WTC11 (cell line): ENCODE data around the gene HSPG2. TPM values are rescaled to one million over a fixed set of nuclear protein-coding genes. Genes with fewer than 3 reads are reported as not detected.

Source experiments
- ATAC-seq: fragments of 200-7000 bp; cut with Tn5 transposase; 2 replicates; pipeline ENCODE4 v1.10.0; 2021; ENCODE audit warnings: mild to moderate bottlenecking, moderate library complexity
- CTCF ChIA-PET: fragments of 300-600 bp; sonication (Branson Sonifier 250); formaldehyde crosslinking; loops from one replicate; lab custom pipeline; 2021; ENCODE audit warnings: antibody characterized with exemption; lab: Charles Lee
- POLR2A ChIA-PET: fragments of 350-600 bp; sonication (Branson Sonifier 250); formaldehyde crosslinking; loops from one replicate; lab custom pipeline; 2021; ENCODE audit warnings: antibody characterized with exemption; lab: Charles Lee
- DNase-seq: peaks from one replicate; pipeline ENCODE4 v3.0.0; 2021; ENCODE audit warnings: low spot score
- H3K27ac Mint-ChIP-seq: 2 replicates; pipeline ENCODE4 v1.8.0; 2021; ENCODE audit warnings: mixed read lengths
- H3K27me3 Mint-ChIP-seq: 2 replicates; pipeline ENCODE4 v1.8.0; 2021; ENCODE audit warnings: low read depth, mild to moderate bottlenecking, moderate library complexity, mixed read lengths
- H3K36me3 Mint-ChIP-seq: 2 replicates; pipeline ENCODE4 v1.8.0; 2021; ENCODE audit warnings: mixed read lengths
- H3K4me1 Mint-ChIP-seq: 2 replicates; pipeline ENCODE4 v1.8.0; 2022; ENCODE audit warnings: mixed read lengths
- H3K4me3 Mint-ChIP-seq: 2 replicates; pipeline ENCODE4 v1.8.0; 2021; ENCODE audit warnings: mild to moderate bottlenecking, moderate library complexity, mixed read lengths
- H3K9me3 Mint-ChIP-seq: 2 replicates; pipeline ENCODE4 v1.8.0; 2021; ENCODE audit warnings: mixed read lengths
- EMX1 ChIP-seq: fragments of 250-450 bp; sonication (Bioruptor Pico); IDR thresholded peaks from 2 replicates; pipeline ENCODE4 v1.8.0; 2021; ENCODE audit warnings: mild to moderate bottlenecking
- ERG ChIP-seq: fragments of 250-450 bp; sonication (Bioruptor Pico); IDR thresholded peaks from 2 replicates; pipeline ENCODE4 v1.8.0; 2021; ENCODE audit warnings: mild to moderate bottlenecking
- MAX ChIP-seq: sonication (generic); formaldehyde crosslinking; IDR thresholded peaks from 2 replicates; pipeline ENCODE4 v1.8.0; 2022; ENCODE audit warnings: mild to moderate bottlenecking, missing genetic modification reagents
- MXD4 ChIP-seq: fragments of 250-450 bp; sonication (Bioruptor Pico); IDR thresholded peaks from 2 replicates; pipeline ENCODE4 v1.8.0; 2021; ENCODE audit warnings: mild to moderate bottlenecking, moderate library complexity, borderline replicate concordance
- NR2C2 ChIP-seq: sonication (generic); formaldehyde crosslinking; IDR thresholded peaks from 2 replicates; pipeline ENCODE4 v1.8.0; 2022; ENCODE audit warnings: mild to moderate bottlenecking, missing genetic modification reagents
- NR3C1 ChIP-seq: sonication (generic); formaldehyde crosslinking; conservative IDR thresholded peaks from 2 replicates; pipeline ENCODE4 v1.8.1; 2023; ENCODE audit warnings: low read depth, mild to moderate bottlenecking, missing genetic modification reagents
- TEAD4 ChIP-seq: sonication (generic); formaldehyde crosslinking; IDR thresholded peaks from 2 replicates; pipeline ENCODE4 v1.8.0; 2022; ENCODE audit warnings: mild to moderate bottlenecking, missing genetic modification reagents
- USF1 ChIP-seq: sonication (generic); formaldehyde crosslinking; IDR thresholded peaks from 2 replicates; pipeline ENCODE4 v1.8.0; 2022; ENCODE audit warnings: mild to moderate bottlenecking, missing genetic modification reagents
- ZNF281 ChIP-seq: sonication (generic); formaldehyde crosslinking; IDR thresholded peaks from 2 replicates; pipeline ENCODE4 v1.8.0; 2023; ENCODE audit warnings: mild to moderate bottlenecking, missing genetic modification reagents
- total RNA-seq: library from RNA; stranded (reverse); gene quantifications from 3 replicates; pipeline ENCODE4 v1.2.3, GENCODE V29; 2021
- TF ChIP-seq, protein P1 (sequence below): sonication (generic); formaldehyde crosslinking; IDR thresholded peaks from 2 replicates; pipeline ENCODE4 v1.8.1; 2022; ENCODE audit warnings: low read depth, mild to moderate bottlenecking, moderate library complexity, missing genetic modification reagents, borderline replicate concordance
- TF ChIP-seq, protein P2 (sequence below): sonication (generic); formaldehyde crosslinking; IDR thresholded peaks from 2 replicates; pipeline ENCODE4 v1.8.1; 2023; ENCODE audit warnings: mild to moderate bottlenecking, missing genetic modification reagents, moderate library complexity
- TF ChIP-seq, protein P3 (sequence below): fragments of 250-450 bp; sonication (Bioruptor Pico); IDR thresholded peaks from 2 replicates; pipeline ENCODE4 v1.9.0; 2021; ENCODE audit warnings: mild to moderate bottlenecking
- TF ChIP-seq, protein P4 (sequence below): sonication (generic); formaldehyde crosslinking; IDR thresholded peaks from 2 replicates; pipeline ENCODE4 v1.8.0; 2022; ENCODE audit warnings: missing genetic modification reagents

Gene HSPG2
- total RNA-seq, 1 experiment from 2014 or later = 120 TPM

- no peak for TF ChIP-seq ERG (CRISPR knock-in tag)
- no peak for TF ChIP-seq TEAD4 (CRISPR knock-in tag)
- TF ChIP-seq MAX = no peak
- TF ChIP-seq, protein P1, sequence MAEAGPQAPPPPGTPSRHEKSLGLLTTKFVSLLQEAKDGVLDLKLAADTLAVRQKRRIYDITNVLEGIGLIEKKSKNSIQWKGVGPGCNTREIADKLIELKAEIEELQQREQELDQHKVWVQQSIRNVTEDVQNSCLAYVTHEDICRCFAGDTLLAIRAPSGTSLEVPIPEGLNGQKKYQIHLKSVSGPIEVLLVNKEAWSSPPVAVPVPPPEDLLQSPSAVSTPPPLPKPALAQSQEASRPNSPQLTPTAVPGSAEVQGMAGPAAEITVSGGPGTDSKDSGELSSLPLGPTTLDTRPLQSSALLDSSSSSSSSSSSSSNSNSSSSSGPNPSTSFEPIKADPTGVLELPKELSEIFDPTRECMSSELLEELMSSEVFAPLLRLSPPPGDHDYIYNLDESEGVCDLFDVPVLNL (CRISPR knock-in tag) = no peak
- TF ChIP-seq, protein P2, sequence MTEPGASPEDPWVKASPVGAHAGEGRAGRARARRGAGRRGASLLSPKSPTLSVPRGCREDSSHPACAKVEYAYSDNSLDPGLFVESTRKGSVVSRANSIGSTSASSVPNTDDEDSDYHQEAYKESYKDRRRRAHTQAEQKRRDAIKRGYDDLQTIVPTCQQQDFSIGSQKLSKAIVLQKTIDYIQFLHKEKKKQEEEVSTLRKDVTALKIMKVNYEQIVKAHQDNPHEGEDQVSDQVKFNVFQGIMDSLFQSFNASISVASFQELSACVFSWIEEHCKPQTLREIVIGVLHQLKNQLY (CRISPR knock-in tag) = no peak
- no peak for TF ChIP-seq NR2C2 (CRISPR knock-in tag)
- no peak for TF ChIP-seq NR3C1 (CRISPR knock-in tag)
- no peak for TF ChIP-seq ZNF281 (CRISPR knock-in tag)
These were observed 64.5 kb downstream of the HSPG2 start (continued) for GRCh38 chr1:21872445-21873079.

- H3K27ac Mint-ChIP-seq = peak overlapping the region; percentile 81; the same call in 1 of the 2 replicates
- H3K9me3 Mint-ChIP-seq = no peaks in the 10 kb centered on the region
- H3K27me3 Mint-ChIP-seq = no peaks in the 10 kb centered on the region
- H3K4me3 Mint-ChIP-seq = no peak overlapping the region
- DNase-seq (no peak), ATAC-seq (no peak)
- TF ChIP-seq EMX1 = no peak
- CTCF ChIA-PET = interaction anchor here (0.7 kb wide), 1 partner anchor 10 kb away, joined by 6 read pairs; no protein-coding TSS in a partner anchor
- H3K36me3 Mint-ChIP-seq = peaks cover 27% of the 10 kb centered on the region
- H3K4me1 Mint-ChIP-seq = peaks cover 12% of the 10 kb centered on the region
- POLR2A ChIA-PET = no interaction called here
These were observed 65.2 kb downstream of the HSPG2 start for GRCh38 chr1:21871943-21872342.

DNA sequence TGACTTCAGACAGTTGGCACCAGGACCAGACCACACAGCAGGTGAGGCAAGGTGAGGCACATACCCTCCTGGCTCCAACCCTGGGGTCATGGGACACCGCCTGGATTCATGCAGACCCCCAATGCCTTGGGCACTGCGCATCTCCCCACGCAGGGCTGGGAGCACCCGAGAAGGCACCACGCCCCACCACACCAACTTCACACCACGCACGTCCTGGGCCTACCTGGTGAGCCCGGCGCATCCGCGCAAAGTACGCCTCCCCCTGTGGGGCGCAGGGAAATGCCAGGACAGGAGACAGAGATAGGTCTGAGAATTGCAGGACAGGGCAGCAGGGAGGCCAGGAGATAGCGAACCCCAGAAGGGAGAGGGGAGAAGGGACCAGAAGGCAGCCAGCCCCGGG, 66.5 kb downstream of the HSPG2 start:
- ATAC-seq (no peak), DNase-seq (no peak)
- CTCF ChIA-PET = no interaction called here
- Mint-ChIP-seq H3K4me3 (no peak overlapping the region), H3K27ac (no peak overlapping the region), H3K36me3 (peaks cover 27% of the 10 kb centered on the region), H3K4me1 (peaks cover 24% of the 10 kb centered on the region), H3K27me3 (no peaks in the 10 kb centered on the region), H3K9me3 (no peaks in the 10 kb centered on the region)
- POLR2A ChIA-PET = no interaction called here
- no peak for TF ChIP-seq MAX
- no peak for TF ChIP-seq USF1 (CRISPR knock-in tag)
- TF ChIP-seq ZNF281 (CRISPR knock-in tag) = no peak
- no peak for TF ChIP-seq MXD4 (CRISPR knock-in tag)
- TF ChIP-seq, protein P3, sequence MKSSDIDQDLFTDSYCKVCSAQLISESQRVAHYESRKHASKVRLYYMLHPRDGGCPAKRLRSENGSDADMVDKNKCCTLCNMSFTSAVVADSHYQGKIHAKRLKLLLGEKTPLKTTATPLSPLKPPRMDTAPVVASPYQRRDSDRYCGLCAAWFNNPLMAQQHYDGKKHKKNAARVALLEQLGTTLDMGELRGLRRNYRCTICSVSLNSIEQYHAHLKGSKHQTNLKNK (CRISPR knock-in tag) = no peak
- TF ChIP-seq, protein P4, sequence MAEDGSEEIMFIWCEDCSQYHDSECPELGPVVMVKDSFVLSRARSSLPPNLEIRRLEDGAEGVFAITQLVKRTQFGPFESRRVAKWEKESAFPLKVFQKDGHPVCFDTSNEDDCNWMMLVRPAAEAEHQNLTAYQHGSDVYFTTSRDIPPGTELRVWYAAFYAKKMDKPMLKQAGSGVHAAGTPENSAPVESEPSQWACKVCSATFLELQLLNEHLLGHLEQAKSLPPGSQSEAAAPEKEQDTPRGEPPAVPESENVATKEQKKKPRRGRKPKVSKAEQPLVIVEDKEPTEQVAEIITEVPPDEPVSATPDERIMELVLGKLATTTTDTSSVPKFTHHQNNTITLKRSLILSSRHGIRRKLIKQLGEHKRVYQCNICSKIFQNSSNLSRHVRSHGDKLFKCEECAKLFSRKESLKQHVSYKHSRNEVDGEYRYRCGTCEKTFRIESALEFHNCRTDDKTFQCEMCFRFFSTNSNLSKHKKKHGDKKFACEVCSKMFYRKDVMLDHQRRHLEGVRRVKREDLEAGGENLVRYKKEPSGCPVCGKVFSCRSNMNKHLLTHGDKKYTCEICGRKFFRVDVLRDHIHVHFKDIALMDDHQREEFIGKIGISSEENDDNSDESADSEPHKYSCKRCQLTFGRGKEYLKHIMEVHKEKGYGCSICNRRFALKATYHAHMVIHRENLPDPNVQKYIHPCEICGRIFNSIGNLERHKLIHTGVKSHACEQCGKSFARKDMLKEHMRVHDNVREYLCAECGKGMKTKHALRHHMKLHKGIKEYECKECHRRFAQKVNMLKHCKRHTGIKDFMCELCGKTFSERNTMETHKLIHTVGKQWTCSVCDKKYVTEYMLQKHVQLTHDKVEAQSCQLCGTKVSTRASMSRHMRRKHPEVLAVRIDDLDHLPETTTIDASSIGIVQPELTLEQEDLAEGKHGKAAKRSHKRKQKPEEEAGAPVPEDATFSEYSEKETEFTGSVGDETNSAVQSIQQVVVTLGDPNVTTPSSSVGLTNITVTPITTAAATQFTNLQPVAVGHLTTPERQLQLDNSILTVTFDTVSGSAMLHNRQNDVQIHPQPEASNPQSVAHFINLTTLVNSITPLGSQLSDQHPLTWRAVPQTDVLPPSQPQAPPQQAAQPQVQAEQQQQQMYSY (CRISPR knock-in tag) = no peak
